CD4-positive, alpha-beta memory T cell (primary cell): ENCODE results near the gene PTGFRN. TPM values are rescaled to one million over a fixed set of nuclear protein-coding genes. Genes with fewer than 3 reads are reported as not detected.
"Not testable (repeated sequence)": the region's sequence is repeated elsewhere in the genome, so short reads cannot be mapped to it uniquely, and the experiment has no call there.

ENCODE experiments used
- CTCF ChIA-PET: fragments of 350-600 bp; sonication (Branson Sonifier 250); formaldehyde crosslinking; loops from one replicate; lab custom pipeline; 2021; ENCODE audit warnings: inconsistent platforms; ENCODE audit not compliant: partially characterized antibody; lab: Charles Lee
- POLR2A ChIA-PET: fragments of 350-600 bp; sonication (Branson Sonifier 250); formaldehyde crosslinking; loops from one replicate; lab custom pipeline; 2021; ENCODE audit not compliant: partially characterized antibody; lab: Charles Lee
- DNase-seq, 5 donors: peaks; one replicate each; pipeline versions ENCODE4 v3.0.0 to v3.0.0-alpha.2; 2020 to 2022; ENCODE audit warnings: mixed read lengths in 1 of 5
- H3K27ac ChIP-seq: one replicate; pipeline ENCODE4 v1.7.0; 2013; ENCODE audit warnings: low read depth, low read length
- H3K27me3 ChIP-seq: 2 replicates; pipeline ENCODE4 v1.7.0; 2013; ENCODE audit warnings: mild to moderate bottlenecking, low read length, moderate library complexity; ENCODE audit not compliant: insufficient read depth
- H3K36me3 ChIP-seq: 2 replicates; pipeline ENCODE4 v1.7.0; 2013; ENCODE audit warnings: mild to moderate bottlenecking, low read length, moderate library complexity; ENCODE audit not compliant: insufficient read depth
- H3K4me1 ChIP-seq: 2 replicates; pipeline ENCODE4 v1.7.0; 2013; ENCODE audit warnings: mild to moderate bottlenecking, low read length, moderate library complexity; ENCODE audit not compliant: insufficient read depth
- H3K4me3 ChIP-seq, 2 donors: one replicate each; pipeline ENCODE4 v1.7.0; 2013; ENCODE audit warnings: low read length in 2 of 2, mild to moderate bottlenecking in 1 of 2
- H3K9me3 ChIP-seq, 2 donors: one replicate each; pipeline ENCODE4 v1.7.0; 2013; ENCODE audit warnings: low read length in 2 of 2, control low read depth in 1 of 2; ENCODE audit not compliant: control insufficient read depth in 1 of 2
- H3K27ac Mint-ChIP-seq, 7 donors: one replicate each; pipeline ENCODE4 v1.8.0; 2020 to 2021; ENCODE audit warnings: mixed read lengths in 7 of 7, mild to moderate bottlenecking in 6 of 7, inconsistent platforms in 3 of 7, moderate library complexity in 3 of 7
- H3K27me3 Mint-ChIP-seq, 2 donors: one replicate each; pipeline ENCODE4 v1.8.0; 2020 to 2021; ENCODE audit warnings: mixed read lengths in 2 of 2
- H3K36me3 Mint-ChIP-seq, 2 donors: one replicate each; pipeline ENCODE4 v1.8.0; 2020 to 2021; ENCODE audit warnings: mixed read lengths in 2 of 2, inconsistent platforms in 1 of 2, mild to moderate bottlenecking in 1 of 2
- H3K4me1 Mint-ChIP-seq, 4 donors: one replicate each; pipeline ENCODE4 v1.8.0; 2020 to 2021; ENCODE audit warnings: mixed read lengths in 4 of 4, mild to moderate bottlenecking in 1 of 4
- H3K4me3 Mint-ChIP-seq, 8 donors: one replicate each; pipeline ENCODE4 v1.8.0; 2020 to 2021; ENCODE audit warnings: mixed read lengths in 8 of 8, mild to moderate bottlenecking in 7 of 8, moderate library complexity in 6 of 8, inconsistent platforms in 3 of 8
- H3K9me3 Mint-ChIP-seq, 8 donors: one replicate each; pipeline ENCODE4 v1.8.0; 2020 to 2021; ENCODE audit warnings: mixed read lengths in 8 of 8, mild to moderate bottlenecking in 5 of 8, inconsistent platforms in 3 of 8, moderate library complexity in 1 of 8
- intact Hi-C: fragments of 100-400 bp; cut with micrococcal nuclease; formaldehyde crosslinking; loops from one replicate; pipeline ENCODE4 v1.15.1; 2023
- polyA plus RNA-seq, 2 donors: library from polyadenylated mRNA; unstranded; fragments of 300-500 nt; fragmentation: Illumina TruSeq; gene quantifications; one replicate each; pipeline ENCODE4 v1.2.3, GENCODE V29; 2021
- total RNA-seq, 2 experiments: library from RNA; stranded (reverse); gene quantifications; one replicate each; pipeline ENCODE4 v1.2.3, GENCODE V29; 2021

PTGFRN gene
- total and polyA plus RNA-seq, 4 experiments from 2014 or later: 0.39 to 0.55 (median 0.44) TPM; not detected in 1

GRCh38 chr1:116962987-116963639, 53.4 kb downstream of the PTGFRN start:
- Mint-ChIP-seq H3K27me3 (peaks cover 0 to 2% of the 10 kb centered on the region in 2 donors), H3K27ac (no peak overlapping the region), H3K4me1 (peaks cover 0 to 4% (median 0%) of the 10 kb centered on the region in 4 donors), H3K4me3 (no peak overlapping the region), H3K9me3 (peaks cover 0 to 2% (median 0%) of the 10 kb centered on the region in 8 donors), H3K36me3 (no peaks in the 10 kb centered on the region)
- ChIA-PET POLR2A (interaction anchor here (0.5 to 2.6 kb wide), 4 partner anchors 24 to 238 kb away, joined by 3 to 11 read pairs (median 4); partner anchors contain the start of gene TTF2), CTCF (interaction anchor here (0.9 to 1.4 kb wide), 3 partner anchors 9 to 46 kb away, joined by 3 to 4 read pairs (median 3); no protein-coding TSS in a partner anchor)
- Histone ChIP-seq H3K4me1 (peaks cover 18% of the 10 kb centered on the region), H3K4me3 (no peak overlapping the region), H3K36me3 (no peaks in the 10 kb centered on the region), H3K27ac (no peak overlapping the region), H3K9me3 (no peaks in the 10 kb centered on the region), H3K27me3 (no peaks in the 10 kb centered on the region)
- intact Hi-C loops: no loop called here
- peak in 4 of 5 donors; percentile 19 to 40 (median 28) for DNase-seq

GRCh38 chr1:116966791-116967190, 57.1 kb downstream of the PTGFRN start:
- peaks cover 0 to 1% (median 0%) of the 10 kb centered on the region in 8 donors for H3K9me3 Mint-ChIP-seq
- POLR2A ChIA-PET: no interaction called here
- CTCF ChIA-PET: no interaction called here

GRCh38 chr1:116968724-116969123, 59.0 kb downstream of the PTGFRN start:
- intact Hi-C loops: no loop called here
- H3K36me3 ChIP-seq: no peaks in the 10 kb centered on the region
- no peak overlapping the region for H3K27ac ChIP-seq
- ChIA-PET CTCF (no interaction called here), POLR2A (no interaction called here)
- H3K4me3 ChIP-seq: no peak overlapping the region
- Mint-ChIP-seq H3K27me3 (no peaks in the 10 kb centered on the region), H3K36me3 (no peaks in the 10 kb centered on the region), H3K9me3 (peaks cover 0 to 1% (median 0%) of the 10 kb centered on the region in 8 donors), H3K27ac (no peak overlapping the region), H3K4me1 (no peaks in the 10 kb centered on the region), H3K4me3 (no peak overlapping the region)
- peaks cover 1% of the 10 kb centered on the region for H3K4me1 ChIP-seq
- H3K27me3 ChIP-seq: no peaks in the 10 kb centered on the region
- DNase-seq: no peak
- no peaks in the 10 kb centered on the region for H3K9me3 ChIP-seq

More at GRCh38 chr1:116966791-116967190, 57.1 kb downstream of the PTGFRN start:
- Histone ChIP-seq H3K4me1 (peaks cover 18% of the 10 kb centered on the region), H3K4me3 (no peak overlapping the region), H3K27me3 (no peaks in the 10 kb centered on the region), H3K9me3 (no peaks in the 10 kb centered on the region), H3K36me3 (no peaks in the 10 kb centered on the region), H3K27ac (no peak overlapping the region)
- no peaks in the 10 kb centered on the region for H3K36me3 Mint-ChIP-seq
- no peaks in the 10 kb centered on the region for H3K4me1 Mint-ChIP-seq
- intact Hi-C loops: no loop called here
- H3K27ac Mint-ChIP-seq: no peak overlapping the region
- no peak overlapping the region for H3K4me3 Mint-ChIP-seq
- no peaks in the 10 kb centered on the region for H3K27me3 Mint-ChIP-seq
- no peak for DNase-seq

GRCh38 chr1:116971258-116971860, 61.6 kb downstream of the PTGFRN start:
- Histone ChIP-seq H3K27ac (no peak overlapping the region), H3K9me3 (no peaks in the 10 kb centered on the region), H3K36me3 (no peaks in the 10 kb centered on the region), H3K4me3 (no peak overlapping the region), H3K4me1 (no peaks in the 10 kb centered on the region), H3K27me3 (no peaks in the 10 kb centered on the region)
- Mint-ChIP-seq H3K27ac (no peak overlapping the region), H3K9me3 (peaks cover 0 to 6% (median 0%) of the 10 kb centered on the region in 8 donors), H3K4me3 (no peak overlapping the region), H3K4me1 (no peaks in the 10 kb centered on the region), H3K36me3 (no peaks in the 10 kb centered on the region), H3K27me3 (peaks cover 0 to 2% of the 10 kb centered on the region in 2 donors)
- ChIA-PET CTCF (interaction anchor here (1.0 kb wide), 1 partner anchor 85 kb away, joined by 3 read pairs; no protein-coding TSS in a partner anchor), POLR2A (no interaction called here)
- DNase-seq: no peak
- intact Hi-C loops: no loop called here

GRCh38 chr1:116971965-116972673, 62.4 kb downstream of the PTGFRN start:
- CTCF ChIA-PET: interaction anchor here (1.0 kb wide), 1 partner anchor 85 kb away, joined by 3 read pairs; no protein-coding TSS in a partner anchor
- Mint-ChIP-seq H3K4me1 (no peaks in the 10 kb centered on the region), H3K27ac (no peak overlapping the region), H3K27me3 (peaks cover 0 to 2% of the 10 kb centered on the region in 2 donors), H3K36me3 (no peaks in the 10 kb centered on the region), H3K9me3 (peaks cover 0 to 6% (median 0%) of the 10 kb centered on the region in 8 donors), H3K4me3 (no peak overlapping the region)
- Histone ChIP-seq H3K36me3 (no peaks in the 10 kb centered on the region), H3K4me3 (no peak overlapping the region), H3K27me3 (no peaks in the 10 kb centered on the region), H3K9me3 (no peaks in the 10 kb centered on the region), H3K4me1 (no peaks in the 10 kb centered on the region), H3K27ac (no peak overlapping the region)
- POLR2A ChIA-PET: no interaction called here
- no peak for DNase-seq
- intact Hi-C loops: no loop called here

- Histone ChIP-seq H3K9me3 (no peaks in the 10 kb centered on the region), H3K27ac (no peak overlapping the region), H3K36me3 (no peaks in the 10 kb centered on the region), H3K4me1 (no peaks in the 10 kb centered on the region), H3K27me3 (no peaks in the 10 kb centered on the region), H3K4me3 (no peak overlapping the region)
- Mint-ChIP-seq H3K4me3 (no peak overlapping the region), H3K4me1 (no peaks in the 10 kb centered on the region), H3K36me3 (no peaks in the 10 kb centered on the region), H3K27ac (no peak overlapping the region), H3K27me3 (peaks cover 0 to 3% of the 10 kb centered on the region in 2 donors), H3K9me3 (peaks cover 0 to 6% (median 0%) of the 10 kb centered on the region in 8 donors)
- ChIA-PET CTCF (no interaction called here), POLR2A (no interaction called here)
- intact Hi-C loops: no loop called here
- DNase-seq: no peak
Observed at GRCh38 chr1:116972674-116973030, 62.9 kb downstream of the PTGFRN start.

GRCh38 chr1:116980309-116980708, 70.6 kb downstream of the PTGFRN start:
- H3K27ac Mint-ChIP-seq, CTCF ChIA-PET, POLR2A ChIA-PET, H3K9me3 ChIP-seq, H3K36me3 Mint-ChIP-seq, H3K4me1 ChIP-seq, H3K27me3 ChIP-seq, H3K27ac ChIP-seq, DNase-seq, H3K27me3 Mint-ChIP-seq, intact Hi-C loops, H3K36me3 ChIP-seq, H3K4me3 ChIP-seq, H3K4me1 Mint-ChIP-seq, H3K4me3 Mint-ChIP-seq, H3K9me3 Mint-ChIP-seq: not testable (repeated sequence)
